Gastroesophageal sphincter (tissue), 3 donors: ENCODE results near the gene ATP11A.

Source experiments
- EP300 ChIP-seq: sonication (generic); formaldehyde crosslinking; IDR thresholded peaks from one replicate; pipeline ENCODE4 v1.6.1; 2017; ENCODE audit warnings: antibody characterized with exemption, mild to moderate bottlenecking
- POLR2A ChIP-seq, 2 donors: fragments of 450-650 bp; IDR thresholded peaks; one replicate each; pipeline ENCODE4 v1.6.1; 2017; ENCODE audit warnings: antibody characterized with exemption in 2 of 2, mild to moderate bottlenecking in 2 of 2, moderate library complexity in 1 of 2
- POLR2AphosphoS5 ChIP-seq: sonication (generic); formaldehyde crosslinking; IDR thresholded peaks from one replicate; pipeline ENCODE4 v1.6.1; 2017; ENCODE audit warnings: antibody characterized with exemption
- TF ChIP-seq, protein P1 (sequence below), 4 experiments: fragments of 200-600 bp in 2 of 4; fragments of 450-650 bp in 2 of 4; sonication (generic) in 1 of 4; IDR thresholded peaks; one replicate each; pipeline ENCODE4 v1.5.1; 2017 to 2019; ENCODE audit warnings: antibody characterized with exemption in 4 of 4, mild to moderate bottlenecking in 2 of 4, moderate library complexity in 2 of 4

DNA sequence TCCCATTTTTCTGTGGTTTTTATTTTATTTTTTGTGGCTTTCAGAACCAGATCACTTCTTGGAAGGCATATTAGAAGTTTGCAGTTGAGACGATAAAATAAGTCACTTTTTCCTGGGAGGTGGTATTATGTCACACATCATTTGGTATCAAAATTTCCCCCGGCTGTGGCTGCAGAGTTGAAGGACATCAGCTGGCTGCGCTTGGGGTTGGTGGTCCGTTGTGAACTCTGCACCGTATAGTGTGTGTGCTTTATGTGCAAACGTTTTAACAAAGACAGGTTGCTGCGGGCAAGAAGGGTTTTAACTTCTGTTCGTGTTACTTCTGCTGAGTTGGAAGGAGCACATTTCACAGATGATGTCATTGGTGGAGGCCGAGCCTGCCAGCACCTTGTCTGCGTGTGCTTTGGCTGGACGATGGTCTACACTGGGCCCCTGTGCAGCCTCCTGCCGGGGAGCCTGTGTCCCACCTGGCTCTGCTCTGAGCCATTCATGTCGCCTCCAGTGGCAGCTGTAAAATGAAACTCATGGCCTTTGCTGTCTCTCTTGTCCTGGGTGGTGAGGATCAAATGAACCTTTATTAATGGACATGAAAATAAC is 9.6 kb downstream of the ATP11A start:
- TF ChIP-seq, protein P1, sequence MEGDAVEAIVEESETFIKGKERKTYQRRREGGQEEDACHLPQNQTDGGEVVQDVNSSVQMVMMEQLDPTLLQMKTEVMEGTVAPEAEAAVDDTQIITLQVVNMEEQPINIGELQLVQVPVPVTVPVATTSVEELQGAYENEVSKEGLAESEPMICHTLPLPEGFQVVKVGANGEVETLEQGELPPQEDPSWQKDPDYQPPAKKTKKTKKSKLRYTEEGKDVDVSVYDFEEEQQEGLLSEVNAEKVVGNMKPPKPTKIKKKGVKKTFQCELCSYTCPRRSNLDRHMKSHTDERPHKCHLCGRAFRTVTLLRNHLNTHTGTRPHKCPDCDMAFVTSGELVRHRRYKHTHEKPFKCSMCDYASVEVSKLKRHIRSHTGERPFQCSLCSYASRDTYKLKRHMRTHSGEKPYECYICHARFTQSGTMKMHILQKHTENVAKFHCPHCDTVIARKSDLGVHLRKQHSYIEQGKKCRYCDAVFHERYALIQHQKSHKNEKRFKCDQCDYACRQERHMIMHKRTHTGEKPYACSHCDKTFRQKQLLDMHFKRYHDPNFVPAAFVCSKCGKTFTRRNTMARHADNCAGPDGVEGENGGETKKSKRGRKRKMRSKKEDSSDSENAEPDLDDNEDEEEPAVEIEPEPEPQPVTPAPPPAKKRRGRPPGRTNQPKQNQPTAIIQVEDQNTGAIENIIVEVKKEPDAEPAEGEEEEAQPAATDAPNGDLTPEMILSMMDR (IDR thresholded peaks at IDR 0.05), result no peak
- no peak for TF ChIP-seq POLR2A (IDR thresholded peaks at IDR 0.05)
- TF ChIP-seq EP300, result no peak
- no peak for TF ChIP-seq POLR2AphosphoS5
